ENCODE measurements around the gene KCNMA1.

KCNMA1 gene

GRCh38 chr10:77263700-77264099 lies 373.9 kb downstream of the KCNMA1 start:
- no peaks in the 10 kb centered on the region for H3K4me1 ChIP-seq (ENCODE audit: control insufficient read depth, insufficient read depth, low read length)

GRCh38 chr10:77261146-77261545 lies 376.5 kb downstream of the KCNMA1 start:
- H3K36me3 ChIP-seq (ENCODE audit: control insufficient read depth, insufficient read depth, low read length) = no peaks in the 10 kb centered on the region
- H3K9me3 ChIP-seq (ENCODE audit: control insufficient read depth, insufficient read depth, low read length) = no peaks in the 10 kb centered on the region
- H3K4me3 ChIP-seq (ENCODE audit: low read depth, low read length) = no peak overlapping the region
- no peaks in the 10 kb centered on the region for H3K4me1 ChIP-seq (ENCODE audit: control insufficient read depth, insufficient read depth, low read length)
- H3K27me3 ChIP-seq (ENCODE audit: control insufficient read depth, insufficient read depth, low read length) = no peaks in the 10 kb centered on the region
- H3K9ac ChIP-seq (ENCODE audit: low read depth, low read length) = no peak overlapping the region

More at GRCh38 chr10:77263700-77264099, 373.9 kb downstream of the KCNMA1 start:
- no peaks in the 10 kb centered on the region for H3K36me3 ChIP-seq (ENCODE audit: control insufficient read depth, insufficient read depth, low read length)
- no peaks in the 10 kb centered on the region for H3K9me3 ChIP-seq (ENCODE audit: control insufficient read depth, insufficient read depth, low read length)
- no peak overlapping the region for H3K4me3 ChIP-seq (ENCODE audit: low read depth, low read length)
- no peaks in the 10 kb centered on the region for H3K27me3 ChIP-seq (ENCODE audit: control insufficient read depth, insufficient read depth, low read length)
- H3K9ac ChIP-seq (ENCODE audit: low read depth, low read length) = no peak overlapping the region

GRCh38 chr10:77259171-77259874 lies 378.3 kb downstream of the KCNMA1 start:
- H3K27me3 ChIP-seq (ENCODE audit: control insufficient read depth, insufficient read depth, low read length) = no peaks in the 10 kb centered on the region
- H3K36me3 ChIP-seq (ENCODE audit: control insufficient read depth, insufficient read depth, low read length) = no peaks in the 10 kb centered on the region
- H3K9ac ChIP-seq (ENCODE audit: low read depth, low read length) = no peak overlapping the region
- no peak overlapping the region for H3K4me3 ChIP-seq (ENCODE audit: low read depth, low read length)
- no peaks in the 10 kb centered on the region for H3K9me3 ChIP-seq (ENCODE audit: control insufficient read depth, insufficient read depth, low read length)
- no peaks in the 10 kb centered on the region for H3K4me1 ChIP-seq (ENCODE audit: control insufficient read depth, insufficient read depth, low read length)

GRCh38 chr10:77256346-77256745 lies 381.3 kb downstream of the KCNMA1 start:
- Histone ChIP-seq H3K4me1 (ENCODE audit: control insufficient read depth, insufficient read depth, low read length) (no peaks in the 10 kb centered on the region), H3K9ac (ENCODE audit: low read depth, low read length) (no peak overlapping the region), H3K4me3 (ENCODE audit: low read depth, low read length) (no peak overlapping the region), H3K36me3 (ENCODE audit: control insufficient read depth, insufficient read depth, low read length) (no peaks in the 10 kb centered on the region), H3K9me3 (ENCODE audit: control insufficient read depth, insufficient read depth, low read length) (no peaks in the 10 kb centered on the region), H3K27me3 (ENCODE audit: control insufficient read depth, insufficient read depth, low read length) (no peaks in the 10 kb centered on the region)

DNA sequence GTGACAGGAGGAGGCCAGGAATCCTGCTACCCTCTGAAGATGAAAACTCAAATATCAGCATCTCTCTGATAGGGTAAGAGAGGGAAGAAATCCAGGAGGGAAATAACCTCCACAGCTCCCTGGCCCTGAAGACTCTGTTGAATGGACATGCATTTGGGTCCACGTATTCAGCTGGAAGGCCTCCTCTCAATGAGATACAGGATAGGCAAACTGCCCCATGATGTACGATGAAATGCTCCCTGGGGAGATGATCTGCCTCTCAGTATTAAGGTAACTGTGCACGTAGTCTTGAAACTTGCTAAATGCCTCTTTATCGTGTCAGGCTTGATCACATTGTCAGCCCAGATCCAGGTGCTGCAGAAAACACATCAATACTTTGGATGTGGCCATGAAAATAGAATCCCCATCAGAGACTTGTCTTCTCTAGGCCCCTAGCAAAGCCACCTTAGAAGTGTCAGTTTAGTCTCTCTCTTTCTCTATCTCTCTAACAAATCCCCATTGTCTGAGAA lies 384.0 kb downstream of the KCNMA1 start:
- H3K9ac ChIP-seq (ENCODE audit: low read depth, low read length) = no peak overlapping the region
- no peaks in the 10 kb centered on the region for H3K27me3 ChIP-seq (ENCODE audit: control insufficient read depth, insufficient read depth, low read length)
- no peaks in the 10 kb centered on the region for H3K36me3 ChIP-seq (ENCODE audit: control insufficient read depth, insufficient read depth, low read length)
- no peaks in the 10 kb centered on the region for H3K9me3 ChIP-seq (ENCODE audit: control insufficient read depth, insufficient read depth, low read length)
- no peaks in the 10 kb centered on the region for H3K4me1 ChIP-seq (ENCODE audit: control insufficient read depth, insufficient read depth, low read length)
- no peak overlapping the region for H3K4me3 ChIP-seq (ENCODE audit: low read depth, low read length)

DNA sequence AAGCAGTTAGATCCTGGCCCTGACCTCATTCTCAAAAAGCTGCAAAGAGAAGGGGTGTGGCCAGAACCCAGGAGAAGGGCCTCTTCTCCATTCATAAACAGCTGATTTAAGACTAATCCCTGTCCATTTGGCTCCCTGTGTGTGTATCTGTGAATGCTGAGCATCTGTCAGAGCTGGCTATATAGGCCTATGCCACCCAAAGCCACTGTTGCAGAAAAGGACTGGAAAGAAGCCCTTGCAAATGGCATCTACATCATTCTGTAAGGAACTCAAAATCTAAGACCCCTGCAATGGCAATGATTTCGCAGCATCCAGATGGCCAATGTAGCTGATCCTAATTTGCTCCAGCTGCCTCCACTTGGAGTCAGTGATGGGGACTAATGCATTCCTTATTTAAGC lies 384.5 kb downstream of the KCNMA1 start:
- Histone ChIP-seq H3K27me3 (ENCODE audit: control insufficient read depth, insufficient read depth, low read length) (no peaks in the 10 kb centered on the region), H3K4me1 (ENCODE audit: control insufficient read depth, insufficient read depth, low read length) (no peaks in the 10 kb centered on the region), H3K9ac (ENCODE audit: low read depth, low read length) (no peak overlapping the region), H3K9me3 (ENCODE audit: control insufficient read depth, insufficient read depth, low read length) (no peaks in the 10 kb centered on the region), H3K4me3 (ENCODE audit: low read depth, low read length) (no peak overlapping the region), H3K36me3 (ENCODE audit: control insufficient read depth, insufficient read depth, low read length) (no peaks in the 10 kb centered on the region)

- Histone ChIP-seq H3K27me3 (ENCODE audit: control insufficient read depth, insufficient read depth, low read length) (no peaks in the 10 kb centered on the region), H3K9me3 (ENCODE audit: control insufficient read depth, insufficient read depth, low read length) (no peaks in the 10 kb centered on the region), H3K4me3 (ENCODE audit: low read depth, low read length) (no peak overlapping the region), H3K4me1 (ENCODE audit: control insufficient read depth, insufficient read depth, low read length) (no peaks in the 10 kb centered on the region), H3K9ac (ENCODE audit: low read depth, low read length) (no peak overlapping the region), H3K36me3 (ENCODE audit: control insufficient read depth, insufficient read depth, low read length) (no peaks in the 10 kb centered on the region)
Observed at GRCh38 chr10:77252380-77253146, 385.0 kb downstream of the KCNMA1 start.

- Histone ChIP-seq H3K36me3 (ENCODE audit: control insufficient read depth, insufficient read depth, low read length) (no peaks in the 10 kb centered on the region), H3K27me3 (ENCODE audit: control insufficient read depth, insufficient read depth, low read length) (no peaks in the 10 kb centered on the region), H3K9me3 (ENCODE audit: control insufficient read depth, insufficient read depth, low read length) (no peaks in the 10 kb centered on the region), H3K4me3 (ENCODE audit: low read depth, low read length) (no peak overlapping the region), H3K4me1 (ENCODE audit: control insufficient read depth, insufficient read depth, low read length) (no peaks in the 10 kb centered on the region), H3K9ac (ENCODE audit: low read depth, low read length) (no peak overlapping the region)
Observed at GRCh38 chr10:77251297-77252013, 386.2 kb downstream of the KCNMA1 start.

- no peaks in the 10 kb centered on the region for H3K36me3 ChIP-seq (ENCODE audit: control insufficient read depth, insufficient read depth, low read length)
- no peaks in the 10 kb centered on the region for H3K27me3 ChIP-seq (ENCODE audit: control insufficient read depth, insufficient read depth, low read length)
- H3K4me1 ChIP-seq (ENCODE audit: control insufficient read depth, insufficient read depth, low read length) = no peaks in the 10 kb centered on the region
- H3K4me3 ChIP-seq (ENCODE audit: low read depth, low read length) = no peak overlapping the region
- no peaks in the 10 kb centered on the region for H3K9me3 ChIP-seq (ENCODE audit: control insufficient read depth, insufficient read depth, low read length)
- no peak overlapping the region for H3K9ac ChIP-seq (ENCODE audit: low read depth, low read length)
Observed at GRCh38 chr10:77249901-77250459, 387.6 kb downstream of the KCNMA1 start.

GRCh38 chr10:77248104-77248790 lies 389.4 kb downstream of the KCNMA1 start:
- Histone ChIP-seq H3K9me3 (ENCODE audit: control insufficient read depth, insufficient read depth, low read length) (no peaks in the 10 kb centered on the region), H3K4me3 (ENCODE audit: low read depth, low read length) (no peak overlapping the region), H3K9ac (ENCODE audit: low read depth, low read length) (no peak overlapping the region)

More at GRCh38 chr10:77248104-77248790, 389.4 kb downstream of the KCNMA1 start:
- no peaks in the 10 kb centered on the region for H3K27me3 ChIP-seq (ENCODE audit: control insufficient read depth, insufficient read depth, low read length)
- H3K4me1 ChIP-seq (ENCODE audit: control insufficient read depth, insufficient read depth, low read length) = no peaks in the 10 kb centered on the region
- no peaks in the 10 kb centered on the region for H3K36me3 ChIP-seq (ENCODE audit: control insufficient read depth, insufficient read depth, low read length)
